Gastroesophageal sphincter (tissue), 4 donors: Measurements from ENCODE around the gene OTOP3. TPM values are rescaled to one million over a fixed set of nuclear protein-coding genes. Genes with fewer than 3 reads are reported as not detected.
"Not testable (repeated sequence)": the region's sequence is repeated elsewhere in the genome, so short reads cannot be mapped to it uniquely, and the experiment has no call there.

Experiments
- ATAC-seq: fragments of 150-250 bp; one replicate; pipeline ENCODE4 v1.9.1; 2016; ENCODE audit warnings: mild to moderate bottlenecking, moderate library complexity
- H3K27ac ChIP-seq, 4 donors: fragments of 200-600 bp; sonication (generic) in 3 of 4; 1 replicate in 3 of 4; 2 replicates in 1 of 4; pipeline ENCODE4 v1.5.1; 2016 to 2019
- H3K27me3 ChIP-seq: fragments of 200-600 bp; sonication (generic); one replicate; pipeline ENCODE4 v1.5.1; 2019
- H3K36me3 ChIP-seq, 2 donors: fragments of 200-600 bp; sonication (generic); one replicate each; pipeline ENCODE4 v1.5.1; 2019; ENCODE audit warnings: control low read depth in 1 of 2
- H3K4me1 ChIP-seq, 3 donors: fragments of 200-600 bp; sonication (generic); 1 replicate in 2 of 3; 2 replicates in 1 of 3; pipeline ENCODE4 v1.5.1; 2016 to 2019; ENCODE audit warnings: control low read depth in 2 of 3
- H3K4me3 ChIP-seq, 2 donors: fragments of 200-600 bp; sonication (generic); one replicate each; pipeline ENCODE4 v1.5.1; 2019; ENCODE audit warnings: mild to moderate bottlenecking in 1 of 2, moderate library complexity in 1 of 2
- H3K9me3 ChIP-seq, 3 donors: fragments of 200-600 bp; sonication (generic); one replicate each; pipeline ENCODE4 v1.5.1; 2017 to 2019; ENCODE audit warnings: control low read depth in 2 of 3
- EP300 ChIP-seq: sonication (generic); formaldehyde crosslinking; IDR thresholded peaks from one replicate; pipeline ENCODE4 v1.6.1; 2017; ENCODE audit warnings: antibody characterized with exemption, mild to moderate bottlenecking
- POLR2A ChIP-seq, 2 donors: fragments of 450-650 bp; IDR thresholded peaks; one replicate each; pipeline ENCODE4 v1.6.1; 2017; ENCODE audit warnings: antibody characterized with exemption in 2 of 2, mild to moderate bottlenecking in 2 of 2, moderate library complexity in 1 of 2
- POLR2AphosphoS5 ChIP-seq: sonication (generic); formaldehyde crosslinking; IDR thresholded peaks from one replicate; pipeline ENCODE4 v1.6.1; 2017; ENCODE audit warnings: antibody characterized with exemption
- WGBS, 2 donors: methylation state at CpG; one replicate each; pipeline ENCODE4 v1.1.5; 2018; ENCODE audit warnings: low coverage in 1 of 2; 5-methylcytosine and 5-hydroxymethylcytosine counted together
- total RNA-seq, 4 donors: library from RNA; depleted of rRNA; stranded (reverse); fragments of >200 nt; gene quantifications; one replicate each; pipeline ENCODE4 v1.1.0, GENCODE V29; 2016
- TF ChIP-seq, protein P1 (sequence below), 4 experiments: fragments of 200-600 bp in 2 of 4; fragments of 450-650 bp in 2 of 4; sonication (generic) in 1 of 4; IDR thresholded peaks; one replicate each; pipeline ENCODE4 v1.5.1; 2017 to 2019; ENCODE audit warnings: antibody characterized with exemption in 4 of 4, mild to moderate bottlenecking in 2 of 4, moderate library complexity in 2 of 4

OTOP3 gene
- total RNA-seq, 4 donors from 2014 or later, result 0.31 to 0.82 TPM; not detected in 2

DNA sequence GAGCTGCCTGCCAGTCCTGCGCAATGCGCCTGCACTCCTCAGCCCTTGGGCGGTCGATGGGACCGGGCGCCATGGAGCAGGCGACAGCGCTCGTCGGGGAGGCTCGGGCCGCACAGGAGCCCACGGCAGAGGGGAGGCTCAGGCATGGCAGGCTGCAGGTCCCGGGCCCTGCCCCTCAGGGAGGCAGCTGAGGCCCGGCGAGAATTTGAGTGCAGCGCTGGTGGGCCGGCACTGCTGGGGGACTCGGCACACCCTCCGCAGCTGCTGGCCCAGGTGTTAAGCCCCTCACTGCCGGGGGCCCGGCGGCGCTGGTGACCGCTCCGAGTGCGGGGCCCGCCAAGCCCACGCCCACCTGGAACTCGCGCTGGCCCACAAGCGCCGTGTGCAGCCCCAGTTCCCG is 28.7 kb upstream of the OTOP3 start:
- Histone ChIP-seq H3K27ac (no peak overlapping the region), H3K4me1 (no peaks in the 10 kb centered on the region), H3K36me3 (no peaks in the 10 kb centered on the region), H3K4me3 (no peak overlapping the region), H3K27me3 (peaks cover 52% of the 10 kb centered on the region), H3K9me3 (no peaks in the 10 kb centered on the region)
- WGBS, 2 donors, result 90% methylated on average over 2 of the region's 34 CpGs; no CpG with 5 or more reads in 1 of the 2 donors
- TF ChIP-seq POLR2AphosphoS5 (no peak), POLR2A (IDR thresholded peaks at IDR 0.05) (no peak), EP300 (no peak)
- TF ChIP-seq, protein P1, sequence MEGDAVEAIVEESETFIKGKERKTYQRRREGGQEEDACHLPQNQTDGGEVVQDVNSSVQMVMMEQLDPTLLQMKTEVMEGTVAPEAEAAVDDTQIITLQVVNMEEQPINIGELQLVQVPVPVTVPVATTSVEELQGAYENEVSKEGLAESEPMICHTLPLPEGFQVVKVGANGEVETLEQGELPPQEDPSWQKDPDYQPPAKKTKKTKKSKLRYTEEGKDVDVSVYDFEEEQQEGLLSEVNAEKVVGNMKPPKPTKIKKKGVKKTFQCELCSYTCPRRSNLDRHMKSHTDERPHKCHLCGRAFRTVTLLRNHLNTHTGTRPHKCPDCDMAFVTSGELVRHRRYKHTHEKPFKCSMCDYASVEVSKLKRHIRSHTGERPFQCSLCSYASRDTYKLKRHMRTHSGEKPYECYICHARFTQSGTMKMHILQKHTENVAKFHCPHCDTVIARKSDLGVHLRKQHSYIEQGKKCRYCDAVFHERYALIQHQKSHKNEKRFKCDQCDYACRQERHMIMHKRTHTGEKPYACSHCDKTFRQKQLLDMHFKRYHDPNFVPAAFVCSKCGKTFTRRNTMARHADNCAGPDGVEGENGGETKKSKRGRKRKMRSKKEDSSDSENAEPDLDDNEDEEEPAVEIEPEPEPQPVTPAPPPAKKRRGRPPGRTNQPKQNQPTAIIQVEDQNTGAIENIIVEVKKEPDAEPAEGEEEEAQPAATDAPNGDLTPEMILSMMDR (IDR thresholded peaks at IDR 0.05), result no peak
- no peak for ATAC-seq

DNA sequence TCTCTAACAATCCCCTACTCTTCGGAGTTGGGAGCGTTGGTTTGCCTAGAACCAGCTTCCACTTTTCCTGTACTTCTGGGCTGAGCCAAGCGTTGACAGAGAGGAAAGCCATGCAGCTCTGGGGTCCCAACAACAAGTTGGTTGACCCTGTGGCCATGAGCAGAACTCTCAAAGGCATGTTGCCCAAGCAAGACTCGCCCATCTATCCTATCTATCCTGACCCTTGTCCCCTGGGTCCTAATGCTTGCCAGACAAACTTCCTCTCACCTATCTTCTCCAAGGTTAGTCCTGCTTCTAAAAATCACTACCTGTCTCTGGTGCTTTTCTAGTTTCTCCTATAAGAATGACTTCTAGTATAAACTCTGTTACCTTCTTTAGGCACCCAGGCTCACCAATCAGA is 26.6 kb upstream of the OTOP3 start:
- peaks cover 32% of the 10 kb centered on the region for H3K27me3 ChIP-seq
- H3K27ac ChIP-seq, H3K4me1 ChIP-seq, H3K9me3 ChIP-seq, H3K36me3 ChIP-seq, ATAC-seq, H3K4me3 ChIP-seq: not testable (repeated sequence)
- WGBS, 2 donors, result 83% methylated on average over 2 of the region's 4 CpGs; no CpG with 5 or more reads in 1 of the 2 donors

DNA sequence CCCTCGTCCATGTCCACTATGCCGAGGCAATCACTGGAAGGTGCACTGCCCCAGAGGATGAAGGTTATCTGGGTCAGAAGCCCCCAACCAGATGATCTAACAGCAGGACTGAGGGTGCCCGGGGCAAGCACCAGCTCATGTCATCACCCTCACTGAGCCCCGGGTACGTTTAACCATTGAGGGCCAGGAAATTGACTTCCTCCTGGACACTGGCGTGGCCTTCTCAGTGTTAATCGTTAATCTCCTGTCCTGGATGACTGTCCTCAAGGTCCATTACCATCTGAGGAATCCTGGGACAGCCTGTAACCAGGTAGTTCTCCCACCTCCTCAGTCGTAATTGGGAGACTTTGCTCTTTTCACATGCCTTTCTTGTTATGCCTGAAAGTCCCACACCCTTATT is 24.3 kb upstream of the OTOP3 start:
- not testable (repeated sequence) for ATAC-seq, H3K4me1 ChIP-seq, H3K36me3 ChIP-seq, H3K4me3 ChIP-seq, H3K27ac ChIP-seq, H3K9me3 ChIP-seq
- WGBS, 2 donors, result 63 to 100% methylated on average over 2 of the region's 8 CpGs
- H3K27me3 ChIP-seq, result peaks cover 26% of the 10 kb centered on the region

DNA sequence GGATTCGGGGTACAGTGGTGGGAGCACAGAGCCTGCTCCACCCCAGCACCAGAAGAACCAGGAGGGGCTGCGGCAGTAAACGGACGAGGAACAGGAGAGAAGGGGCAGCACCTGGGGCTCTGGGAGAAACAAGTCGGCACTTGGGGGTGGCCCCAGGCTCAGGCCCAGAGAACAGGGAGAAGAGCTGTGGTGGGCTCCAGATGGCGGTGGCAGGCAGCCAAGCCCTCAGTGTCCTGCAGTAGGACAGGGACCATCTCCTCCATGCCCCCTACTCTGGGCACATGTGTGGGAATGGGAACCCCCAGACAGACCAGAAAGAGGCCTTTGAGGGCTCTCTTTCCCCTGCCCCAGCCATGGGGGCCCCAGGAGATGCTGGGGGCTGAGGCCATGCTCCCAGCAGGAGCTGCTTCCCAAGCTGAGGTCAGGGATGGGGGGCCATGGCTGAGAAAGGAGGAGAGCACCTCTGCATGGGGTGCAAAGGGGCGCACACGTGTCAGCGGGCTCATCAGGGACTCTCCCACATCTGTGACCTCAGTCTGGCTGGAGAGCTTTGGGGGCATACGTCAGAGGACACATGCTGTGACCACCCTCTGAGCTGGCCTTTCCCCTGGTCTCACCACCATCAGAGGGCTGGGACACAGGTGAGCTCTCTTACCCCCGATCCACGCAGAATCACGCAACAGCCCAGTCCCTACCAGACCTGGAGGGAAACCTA is 19.4 kb upstream of the OTOP3 start:
- Histone ChIP-seq H3K27me3 (peaks cover 66% of the 10 kb centered on the region), H3K36me3 (no peaks in the 10 kb centered on the region), H3K27ac (no peak overlapping the region), H3K4me3 (no peak overlapping the region), H3K9me3 (no peaks in the 10 kb centered on the region), H3K4me1 (peaks cover 0 to 4% (median 0%) of the 10 kb centered on the region in 3 donors)
- WGBS, 2 donors, result 83 to 86% methylated on average over 3 to 9 of the region's 13 CpGs
- ATAC-seq, result no peak
- TF ChIP-seq POLR2AphosphoS5, result no peak
- no peak for TF ChIP-seq EP300
- no peak for TF ChIP-seq POLR2A (IDR thresholded peaks at IDR 0.05)
- TF ChIP-seq, protein P1 (IDR thresholded peaks at IDR 0.05), result no peak

DNA sequence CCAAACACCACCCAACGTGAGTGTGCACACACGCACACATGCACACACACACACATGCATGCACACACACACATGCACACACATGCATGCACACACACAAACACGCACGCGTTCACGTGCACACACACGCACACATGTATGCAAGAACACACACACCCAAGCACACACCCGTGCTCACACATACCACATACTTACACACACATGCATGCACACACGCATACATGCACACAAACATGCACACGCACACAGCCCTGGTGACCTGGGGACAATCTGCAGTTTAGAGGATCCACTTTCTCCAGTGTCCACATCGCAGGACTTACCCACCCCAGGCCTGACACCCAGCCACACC is 18.9 kb upstream of the OTOP3 start:
- TF ChIP-seq, protein P1 (IDR thresholded peaks at IDR 0.05), result no peak
- TF ChIP-seq POLR2A (IDR thresholded peaks at IDR 0.05), result no peak
- TF ChIP-seq POLR2AphosphoS5, result no peak
- TF ChIP-seq EP300, result no peak
- H3K36me3 ChIP-seq, result no peaks in the 10 kb centered on the region
- no peak overlapping the region for H3K27ac ChIP-seq
- no peak overlapping the region for H3K4me3 ChIP-seq
- peaks cover 0 to 8% (median 0%) of the 10 kb centered on the region in 3 donors for H3K4me1 ChIP-seq
- WGBS, 2 donors, result 89% methylated on average over 9 of the region's 11 CpGs; no CpG with 5 or more reads in 1 of the 2 donors
- ATAC-seq, result no peak
- H3K9me3 ChIP-seq, result no peaks in the 10 kb centered on the region
- H3K27me3 ChIP-seq, result peaks cover 71% of the 10 kb centered on the region

DNA sequence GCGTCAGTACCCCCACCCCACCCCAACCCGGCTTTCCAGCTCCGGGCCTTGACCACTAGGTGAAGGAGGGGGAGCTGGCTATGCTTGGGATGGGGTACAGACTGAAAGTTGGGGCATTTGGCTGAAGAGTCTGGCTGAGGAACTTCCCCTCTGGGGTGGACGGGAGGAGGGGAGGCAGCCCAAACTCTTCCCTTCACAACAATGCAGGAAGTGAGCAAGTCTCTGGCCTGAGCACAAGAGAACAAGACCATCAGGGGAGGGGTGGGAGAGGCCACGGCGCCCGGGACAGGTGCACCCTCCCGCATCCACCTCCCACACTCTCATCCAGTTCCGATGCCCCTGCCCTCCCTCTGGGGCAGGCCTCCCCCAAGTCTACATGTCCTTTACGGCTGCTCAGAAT is 18.3 kb upstream of the OTOP3 start:
- H3K4me1 ChIP-seq, result peaks cover 0 to 9% (median 0%) of the 10 kb centered on the region in 3 donors
- H3K36me3 ChIP-seq, result no peaks in the 10 kb centered on the region
- no peaks in the 10 kb centered on the region for H3K9me3 ChIP-seq
- H3K27me3 ChIP-seq, result peaks cover 77% of the 10 kb centered on the region
- H3K4me3 ChIP-seq, result no peak overlapping the region
- TF ChIP-seq POLR2A (IDR thresholded peaks at IDR 0.05) (no peak), POLR2AphosphoS5 (no peak), EP300 (no peak)
- TF ChIP-seq, protein P1 (IDR thresholded peaks at IDR 0.05), result no peak
- 66% methylated on average over 6 of the region's 10 CpGs; no CpG with 5 or more reads in 1 of the 2 donors for WGBS, 2 donors
- no peak for ATAC-seq
- H3K27ac ChIP-seq, result no peak overlapping the region
